ENCODE measurements around the gene PNPLA7.

DNA sequence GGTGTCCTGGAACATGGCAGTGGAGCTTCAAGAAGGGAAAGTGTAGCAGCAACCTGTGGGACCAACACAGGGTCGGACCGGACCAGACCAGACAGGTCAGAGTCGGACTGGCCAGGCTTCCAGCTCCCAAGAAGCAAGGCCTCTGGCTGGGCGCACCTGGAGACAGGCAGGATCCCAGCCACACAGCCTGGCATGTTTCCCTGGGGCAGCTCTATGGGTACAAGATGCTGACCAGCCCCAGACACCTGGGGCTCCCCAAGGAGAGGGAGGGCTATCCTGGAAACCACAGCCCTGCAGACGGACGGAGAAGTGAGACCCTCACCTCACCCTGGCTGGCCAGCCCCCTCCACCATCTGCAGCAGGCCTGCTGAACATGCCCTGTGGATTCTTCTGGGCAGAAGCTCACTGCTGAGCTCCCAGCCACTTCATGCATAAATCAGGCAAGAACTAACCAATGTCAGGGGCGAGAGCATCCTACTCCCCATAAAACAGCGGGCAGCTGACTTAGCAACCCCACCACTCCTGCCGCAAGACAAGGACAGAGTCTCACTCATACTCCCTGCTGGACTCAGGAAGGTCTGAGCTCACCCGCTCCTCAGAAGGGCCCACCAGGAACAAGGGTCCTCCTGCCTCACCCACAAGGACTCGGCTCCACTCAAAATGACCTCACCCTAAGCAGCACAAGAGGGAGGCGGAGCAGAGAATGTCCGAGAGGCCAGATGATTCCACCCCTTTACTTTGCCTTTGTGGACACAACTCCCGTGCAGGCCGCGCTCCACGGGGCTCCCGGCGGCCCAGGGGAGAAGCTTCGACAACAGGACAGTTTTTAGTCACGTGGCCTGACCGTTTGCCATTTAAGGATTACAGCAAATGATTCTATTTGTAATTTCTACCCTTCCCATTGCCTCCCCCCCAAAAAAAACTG is 31.4 kb upstream of the PNPLA7 start:
- TF ChIP-seq, protein P1, sequence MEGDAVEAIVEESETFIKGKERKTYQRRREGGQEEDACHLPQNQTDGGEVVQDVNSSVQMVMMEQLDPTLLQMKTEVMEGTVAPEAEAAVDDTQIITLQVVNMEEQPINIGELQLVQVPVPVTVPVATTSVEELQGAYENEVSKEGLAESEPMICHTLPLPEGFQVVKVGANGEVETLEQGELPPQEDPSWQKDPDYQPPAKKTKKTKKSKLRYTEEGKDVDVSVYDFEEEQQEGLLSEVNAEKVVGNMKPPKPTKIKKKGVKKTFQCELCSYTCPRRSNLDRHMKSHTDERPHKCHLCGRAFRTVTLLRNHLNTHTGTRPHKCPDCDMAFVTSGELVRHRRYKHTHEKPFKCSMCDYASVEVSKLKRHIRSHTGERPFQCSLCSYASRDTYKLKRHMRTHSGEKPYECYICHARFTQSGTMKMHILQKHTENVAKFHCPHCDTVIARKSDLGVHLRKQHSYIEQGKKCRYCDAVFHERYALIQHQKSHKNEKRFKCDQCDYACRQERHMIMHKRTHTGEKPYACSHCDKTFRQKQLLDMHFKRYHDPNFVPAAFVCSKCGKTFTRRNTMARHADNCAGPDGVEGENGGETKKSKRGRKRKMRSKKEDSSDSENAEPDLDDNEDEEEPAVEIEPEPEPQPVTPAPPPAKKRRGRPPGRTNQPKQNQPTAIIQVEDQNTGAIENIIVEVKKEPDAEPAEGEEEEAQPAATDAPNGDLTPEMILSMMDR (IDR thresholded peaks at IDR 0.05 in 2 of 3, conservative IDR thresholded peaks at IDR 0.05 in 1 of 3; ENCODE audit: borderline replicate concordance in 1 of 3, insufficient read depth in 1 of 3, low read depth in 2 of 3, low read length in 2 of 3), result no peak
- TF ChIP-seq POLR2AphosphoS5 (IDR thresholded peaks at IDR 0.05; ENCODE audit: low read depth, low read length), result no peak
- no peak for TF ChIP-seq EZH2 (IDR thresholded peaks at IDR 0.05)
- no peak for TF ChIP-seq SP1 (IDR thresholded peaks at IDR 0.05; ENCODE audit: low read depth)
- TF ChIP-seq EGR1 (IDR thresholded peaks at IDR 0.05; ENCODE audit: low read depth), result no peak
- no peak for TF ChIP-seq POLR2A (IDR thresholded peaks at IDR 0.05; ENCODE audit: borderline replicate concordance, extremely low read depth, insufficient read depth, insufficient read length)
- no peak for TF ChIP-seq CEBPB (IDR thresholded peaks at IDR 0.05; ENCODE audit: low read depth)
